Measurements from ENCODE around the gene ZNF688. TPM values are rescaled to one million over a fixed set of nuclear protein-coding genes. Genes with fewer than 3 reads are reported as not detected.
A peak's percentile ranks its signal among the peaks of the same experiment; 100 is the strongest.

The ZNF688 gene
- total and polyA plus RNA-seq, 2 of the 13 experiments (the other 11 are each of a cell fraction or from before 2014, with no cell fraction given): 2.4 to 5.4 TPM

GRCh38 chr16:30557957-30558788 lies 13.3 kb downstream of the ZNF688 start, which contains the start of gene ZNF764 (continued):
- peak; percentile 87 for TF ChIP-seq ZNF280D (CRISPR knock-in tag; IDR thresholded peaks at IDR 0.05)
- peak; percentile 98 for TF ChIP-seq ZFX (CRISPR knock-in tag; IDR thresholded peaks at IDR 0.05; ENCODE audit: low read depth)
- TF ChIP-seq ZNF646 (CRISPR knock-in tag; IDR thresholded peaks at IDR 0.05): no peak
- TF ChIP-seq, protein P1, sequence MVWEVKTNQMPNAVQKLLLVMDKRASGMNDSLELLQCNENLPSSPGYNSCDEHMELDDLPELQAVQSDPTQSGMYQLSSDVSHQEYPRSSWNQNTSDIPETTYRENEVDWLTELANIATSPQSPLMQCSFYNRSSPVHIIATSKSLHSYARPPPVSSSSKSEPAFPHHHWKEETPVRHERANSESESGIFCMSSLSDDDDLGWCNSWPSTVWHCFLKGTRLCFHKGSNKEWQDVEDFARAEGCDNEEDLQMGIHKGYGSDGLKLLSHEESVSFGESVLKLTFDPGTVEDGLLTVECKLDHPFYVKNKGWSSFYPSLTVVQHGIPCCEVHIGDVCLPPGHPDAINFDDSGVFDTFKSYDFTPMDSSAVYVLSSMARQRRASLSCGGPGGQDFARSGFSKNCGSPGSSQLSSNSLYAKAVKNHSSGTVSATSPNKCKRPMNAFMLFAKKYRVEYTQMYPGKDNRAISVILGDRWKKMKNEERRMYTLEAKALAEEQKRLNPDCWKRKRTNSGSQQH (CRISPR knock-in tag; IDR thresholded peaks at IDR 0.05; ENCODE audit: low read depth): peak; percentile 90; the same call in 1 of the 2 replicates
- TF ChIP-seq PHF21A (CRISPR knock-in tag; IDR thresholded peaks at IDR 0.05): peak; percentile 97
- peak; percentile 58; the same call in 1 of the 2 replicates for TF ChIP-seq MIER2 (CRISPR knock-in tag; IDR thresholded peaks at IDR 0.05)
- TF ChIP-seq MYPOP (CRISPR knock-in tag; IDR thresholded peaks at IDR 0.05): peak; percentile 81
- TF ChIP-seq, protein P2, sequence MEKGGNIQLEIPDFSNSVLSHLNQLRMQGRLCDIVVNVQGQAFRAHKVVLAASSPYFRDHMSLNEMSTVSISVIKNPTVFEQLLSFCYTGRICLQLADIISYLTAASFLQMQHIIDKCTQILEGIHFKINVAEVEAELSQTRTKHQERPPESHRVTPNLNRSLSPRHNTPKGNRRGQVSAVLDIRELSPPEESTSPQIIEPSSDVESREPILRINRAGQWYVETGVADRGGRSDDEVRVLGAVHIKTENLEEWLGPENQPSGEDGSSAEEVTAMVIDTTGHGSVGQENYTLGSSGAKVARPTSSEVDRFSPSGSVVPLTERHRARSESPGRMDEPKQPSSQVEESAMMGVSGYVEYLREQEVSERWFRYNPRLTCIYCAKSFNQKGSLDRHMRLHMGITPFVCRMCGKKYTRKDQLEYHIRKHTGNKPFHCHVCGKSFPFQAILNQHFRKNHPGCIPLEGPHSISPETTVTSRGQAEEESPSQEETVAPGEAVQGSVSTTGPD (CRISPR knock-in tag; IDR thresholded peaks at IDR 0.05): peak; percentile 26; the same call in 1 of the 2 replicates
- TF ChIP-seq MEIS1 (CRISPR knock-in tag; IDR thresholded peaks at IDR 0.05; ENCODE audit: borderline replicate concordance): peak; percentile 87; the same call in 1 of the 2 replicates
- TF ChIP-seq ZNF138 (CRISPR knock-in tag; IDR thresholded peaks at IDR 0.05; ENCODE audit: low read depth): 0 out of 2 replicates have a peak, but pooled peaks have one; percentile 42
- TF ChIP-seq PBX2 (CRISPR knock-in tag; IDR thresholded peaks at IDR 0.05): 0 out of 2 replicates have a peak, but pooled peaks have one; percentile 9
- TF ChIP-seq ZNF782 (CRISPR knock-in tag; IDR thresholded peaks at IDR 0.05; ENCODE audit: borderline replicate concordance): no peak; the same call in 1 of the 2 replicates

Data from HepG2 (cell line).